HepG2 (cell line): Measurements from ENCODE around the gene HDDC3. TPM values are rescaled to one million over a fixed set of nuclear protein-coding genes. Genes with fewer than 3 reads are reported as not detected.

Experiments
- CBX2 ChIP-seq, 2 experiments: fragments of 200-600 bp in 1 of 2; sonication (generic); formaldehyde crosslinking in 1 of 2; IDR thresholded peaks; 2 replicates each; pipeline versions ENCODE4 v1.7.0 to v1.8.1; 2018 to 2022; ENCODE audit warnings: low read depth in 2 of 2, low read length in 1 of 2, mild to moderate bottlenecking in 1 of 2, missing genetic modification reagents in 1 of 2
- HNF4A ChIP-seq: sonication (generic); formaldehyde crosslinking; IDR thresholded peaks from 2 replicates; pipeline ENCODE4 v1.4.0; 2020; ENCODE audit warnings: missing genetic modification reagents
- HOXA7 ChIP-seq: sonication (generic); formaldehyde crosslinking; IDR thresholded peaks from 2 replicates; pipeline ENCODE4 v1.8.1; 2022; ENCODE audit warnings: mild to moderate bottlenecking, missing genetic modification reagents, moderate library complexity
- MTA3 ChIP-seq: sonication (generic); formaldehyde crosslinking; IDR thresholded peaks from 2 replicates; pipeline ENCODE4 v1.4.0; 2020; ENCODE audit warnings: missing genetic modification reagents
- REXO4 ChIP-seq: sonication (generic); formaldehyde crosslinking; IDR thresholded peaks from 2 replicates; pipeline ENCODE4 v1.8.0; 2022; ENCODE audit warnings: missing genetic modification reagents, mild to moderate bottlenecking, borderline replicate concordance
- SNAI1 ChIP-seq: sonication (generic); formaldehyde crosslinking; IDR thresholded peaks from 2 replicates; pipeline ENCODE4 v1.5.0; 2020; ENCODE audit warnings: mild to moderate bottlenecking, missing genetic modification reagents, borderline replicate concordance
- SUZ12 ChIP-seq: fragments of 150-350 bp; IDR thresholded peaks from 2 replicates; pipeline ENCODE4 v1.6.1; 2014; ENCODE audit warnings: low read depth, low read length
- TAF15 ChIP-seq: fragments of 200-400 bp; formaldehyde crosslinking; IDR thresholded peaks from one replicate; pipeline ENCODE4 v1.6.1; 2018; ENCODE audit warnings: mild to moderate bottlenecking, low read depth, low read length; ENCODE audit not compliant: poor library complexity, severe bottlenecking
- ZHX2 ChIP-seq, 2 experiments: sonication (generic) in 1 of 2; formaldehyde crosslinking in 1 of 2; IDR thresholded peaks; 2 replicates each; pipeline versions ENCODE4 v1.6.1 to v1.9.0; 2014 to 2022; ENCODE audit warnings: antibody characterized with exemption in 1 of 2, borderline replicate concordance in 1 of 2, inconsistent platforms in 1 of 2, low read depth in 1 of 2, missing genetic modification reagents in 1 of 2
- ZNF12 ChIP-seq: sonication (generic); formaldehyde crosslinking; IDR thresholded peaks from 2 replicates; pipeline ENCODE4 v1.5.0; 2020; ENCODE audit warnings: missing genetic modification reagents
- ZNF430 ChIP-seq: sonication (generic); formaldehyde crosslinking; IDR thresholded peaks from 2 replicates; pipeline ENCODE4 v1.9.0; 2021; ENCODE audit warnings: mild to moderate bottlenecking, missing genetic modification reagents
- ZNF550 ChIP-seq: sonication (generic); formaldehyde crosslinking; IDR thresholded peaks from 2 replicates; pipeline ENCODE4 v1.4.0; 2020; ENCODE audit warnings: mild to moderate bottlenecking, missing genetic modification reagents, borderline replicate concordance
- ZNF567 ChIP-seq: sonication (generic); formaldehyde crosslinking; IDR thresholded peaks from 2 replicates; pipeline ENCODE4 v1.8.1; 2023; ENCODE audit warnings: mild to moderate bottlenecking, missing genetic modification reagents, borderline replicate concordance
- ZNF615 ChIP-seq: sonication (generic); formaldehyde crosslinking; IDR thresholded peaks from 2 replicates; pipeline ENCODE4 v1.5.0; 2020; ENCODE audit warnings: mild to moderate bottlenecking, missing genetic modification reagents, borderline replicate concordance
- ZNF724P ChIP-seq: sonication (generic); formaldehyde crosslinking; IDR thresholded peaks from 2 replicates; pipeline ENCODE4 v1.8.0; 2022; ENCODE audit warnings: missing genetic modification reagents, borderline replicate concordance
- polyA plus RNA-seq, 8 experiments: library from polyadenylated mRNA; depleted of rRNA in 3 of 8; stranded (reverse) in 7 of 8; unstranded in 1 of 8; fragments of >200 nt; fragmentation: Illumina TruSeq in 4 of 8; extraction: Trizol in 4 of 8; gene quantifications; 2 replicates each; pipeline versions ENCODE4 v1.2.1 to v1.2.3, GENCODE V29; 2011 to 2016; ENCODE audit warnings: low read depth in 4 of 8, missing spikeins in 1 of 8, mixed read lengths in 1 of 8; ENCODE audit not compliant: insufficient read depth in 1 of 8
- total RNA-seq, 5 experiments: library from RNA; depleted of rRNA; stranded (reverse); fragments of >200 nt; fragmentation: Illumina TruSeq; extraction: Trizol; gene quantifications; 2 replicates each; pipeline ENCODE4 v1.2.3, GENCODE V29; 2016; ENCODE audit warnings: low read depth in 1 of 5
- TF ChIP-seq, protein P1 (sequence below): sonication (generic); formaldehyde crosslinking; IDR thresholded peaks from 2 replicates; pipeline ENCODE4 v1.8.0; 2023; ENCODE audit warnings: mild to moderate bottlenecking, missing genetic modification reagents
- TF ChIP-seq, protein P2 (sequence below): sonication (generic); formaldehyde crosslinking; IDR thresholded peaks from 2 replicates; pipeline ENCODE4 v1.5.0; 2020; ENCODE audit warnings: mild to moderate bottlenecking, missing genetic modification reagents

HDDC3 gene
- total and polyA plus RNA-seq, 2 of the 13 experiments (the other 11 are each of a cell fraction or from before 2014, with no cell fraction given): 18.7 to 28.3 TPM

- no peak for TF ChIP-seq SUZ12
- TF ChIP-seq MTA3 (CRISPR knock-in tag): no peak
- no peak for TF ChIP-seq ZNF12 (CRISPR knock-in tag)
- TF ChIP-seq HOXA7 (CRISPR knock-in tag): no peak
- TF ChIP-seq ZNF615 (CRISPR knock-in tag): no peak
- TF ChIP-seq SNAI1 (CRISPR knock-in tag): no peak
- TF ChIP-seq, protein P1, sequence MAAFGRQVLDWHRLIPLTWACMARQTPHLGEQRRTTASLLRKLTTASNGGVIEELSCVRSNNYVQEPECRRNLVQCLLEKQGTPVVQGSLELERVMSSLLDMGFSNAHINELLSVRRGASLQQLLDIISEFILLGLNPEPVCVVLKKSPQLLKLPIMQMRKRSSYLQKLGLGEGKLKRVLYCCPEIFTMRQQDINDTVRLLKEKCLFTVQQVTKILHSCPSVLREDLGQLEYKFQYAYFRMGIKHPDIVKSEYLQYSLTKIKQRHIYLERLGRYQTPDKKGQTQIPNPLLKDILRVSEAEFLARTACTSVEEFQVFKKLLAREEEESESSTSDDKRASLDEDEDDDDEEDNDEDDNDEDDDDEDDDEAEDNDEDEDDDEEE (CRISPR knock-in tag): no peak
- TF ChIP-seq ZNF550 (CRISPR knock-in tag): no peak
- no peak for TF ChIP-seq REXO4 (CRISPR knock-in tag)
- TF ChIP-seq TAF15: no peak
- TF ChIP-seq ZNF430: no peak
- TF ChIP-seq, protein P2, sequence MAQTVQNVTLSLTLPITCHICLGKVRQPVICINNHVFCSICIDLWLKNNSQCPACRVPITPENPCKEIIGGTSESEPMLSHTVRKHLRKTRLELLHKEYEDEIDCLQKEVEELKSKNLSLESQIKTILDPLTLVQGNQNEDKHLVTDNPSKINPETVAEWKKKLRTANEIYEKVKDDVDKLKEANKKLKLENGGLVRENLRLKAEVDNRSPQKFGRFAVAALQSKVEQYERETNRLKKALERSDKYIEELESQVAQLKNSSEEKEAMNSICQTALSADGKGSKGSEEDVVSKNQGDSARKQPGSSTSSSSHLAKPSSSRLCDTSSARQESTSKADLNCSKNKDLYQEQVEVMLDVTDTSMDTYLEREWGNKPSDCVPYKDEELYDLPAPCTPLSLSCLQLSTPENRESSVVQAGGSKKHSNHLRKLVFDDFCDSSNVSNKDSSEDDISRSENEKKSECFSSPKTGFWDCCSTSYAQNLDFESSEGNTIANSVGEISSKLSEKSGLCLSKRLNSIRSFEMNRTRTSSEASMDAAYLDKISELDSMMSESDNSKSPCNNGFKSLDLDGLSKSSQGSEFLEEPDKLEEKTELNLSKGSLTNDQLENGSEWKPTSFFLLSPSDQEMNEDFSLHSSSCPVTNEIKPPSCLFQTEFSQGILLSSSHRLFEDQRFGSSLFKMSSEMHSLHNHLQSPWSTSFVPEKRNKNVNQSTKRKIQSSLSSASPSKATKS (CRISPR knock-in tag): no peak
- TF ChIP-seq ZNF724P: no peak
- no peak for TF ChIP-seq ZHX2 (IDR thresholded peaks at IDR 0.05; ENCODE audit: low read depth)
- TF ChIP-seq ZHX2 (CRISPR knock-in tag; IDR thresholded peaks at IDR 0.05; ENCODE audit: borderline replicate concordance): no peak
- TF ChIP-seq HNF4A (CRISPR knock-in tag): no peak
- TF ChIP-seq CBX2 (IDR thresholded peaks at IDR 0.05; ENCODE audit: low read depth, low read length): no peak
- no peak for TF ChIP-seq CBX2 (CRISPR knock-in tag; IDR thresholded peaks at IDR 0.05; ENCODE audit: low read depth)
- TF ChIP-seq ZNF567 (CRISPR knock-in tag): no peak
These were observed 38.9 kb downstream of the HDDC3 start (continued) for GRCh38 chr15:90893175-90894090.
